ENCODE results near the gene BRD4.

GRCh38 chr19:15264061-15264932 is 68.0 kb downstream of the BRD4 start:
- peak; percentile 92 for TF ChIP-seq CTCF (IDR thresholded peaks at IDR 0.05; ENCODE audit: low read depth, low read length, poor library complexity, severe bottlenecking)
- TF ChIP-seq EZH2phosphoT487 (IDR thresholded peaks at IDR 0.05; ENCODE audit: borderline replicate concordance, low read length), result no peak

Data from DOHH2 (cell line).